Omental fat pad (tissue), 4 donors: ENCODE results near the gene RUVBL2. TPM values are rescaled to one million over a fixed set of nuclear protein-coding genes. Genes with fewer than 3 reads are reported as not detected.

Experiments used
- ATAC-seq: fragments of 150-250 bp; one replicate; pipeline ENCODE4 v1.9.1; 2016; ENCODE audit warnings: mild to moderate bottlenecking, moderate library complexity; ENCODE audit not compliant: low FRiP score
- DNase-seq: peaks from one replicate; pipeline ENCODE4 v3.0.0-alpha.2; 2019; ENCODE audit warnings: low spot score
- CTCF ChIP-seq, 3 donors: fragments of 450-650 bp; IDR thresholded peaks; one replicate each; pipeline ENCODE4 v1.5.1; 2016 to 2017; ENCODE audit warnings: antibody characterized with exemption in 3 of 3, mild to moderate bottlenecking in 3 of 3, moderate library complexity in 2 of 3
- total RNA-seq, 4 donors: library from RNA; depleted of rRNA; stranded (reverse); fragments of >200 nt; gene quantifications; one replicate each; pipeline ENCODE4 v1.1.0, GENCODE V29; 2016

RUVBL2 gene
- total RNA-seq, 4 donors from 2014 or later, result 66.3 to 83.9 (median 72.4) TPM

GRCh38 chr19:48977061-48977460 lies 16.6 kb upstream of the RUVBL2 start:
- ATAC-seq (no peak), DNase-seq (no peak)

GRCh38 chr19:48982280-48982679 lies 11.4 kb upstream of the RUVBL2 start:
- ATAC-seq (no peak), DNase-seq (no peak)
- TF ChIP-seq CTCF (IDR thresholded peaks at IDR 0.05), result no peak

More at GRCh38 chr19:48977061-48977460, 16.6 kb upstream of the RUVBL2 start:
- TF ChIP-seq CTCF (IDR thresholded peaks at IDR 0.05), result no peak

- ATAC-seq (no peak), DNase-seq (no peak)
- no peak for TF ChIP-seq CTCF (IDR thresholded peaks at IDR 0.05)
These were observed 8.0 kb upstream of the RUVBL2 start for GRCh38 chr19:48985711-48986110.

GRCh38 chr19:48986211-48986610 lies 7.5 kb upstream of the RUVBL2 start:
- DNase-seq (no peak), ATAC-seq (no peak)
- TF ChIP-seq CTCF (IDR thresholded peaks at IDR 0.05), result no peak

- DNase-seq (no peak), ATAC-seq (no peak)
- TF ChIP-seq CTCF (IDR thresholded peaks at IDR 0.05), result no peak
These were observed 6.4 kb upstream of the RUVBL2 start for GRCh38 chr19:48987323-48987722.

GRCh38 chr19:48988286-48988685 lies 5.4 kb upstream of the RUVBL2 start:
- DNase-seq (no peak), ATAC-seq (no peak)
- no peak for TF ChIP-seq CTCF (IDR thresholded peaks at IDR 0.05)

GRCh38 chr19:48988860-48989259 lies 4.8 kb upstream of the RUVBL2 start:
- DNase-seq (no peak), ATAC-seq (no peak)
- TF ChIP-seq CTCF (IDR thresholded peaks at IDR 0.05), result no peak
